Measurements from ENCODE around the gene SMC6. TPM values are rescaled to one million over a fixed set of nuclear protein-coding genes. Genes with fewer than 3 reads are reported as not detected.

Gene SMC6
- total RNA-seq, 1 experiment from 2014 or later, result 32.7 TPM

DNA sequence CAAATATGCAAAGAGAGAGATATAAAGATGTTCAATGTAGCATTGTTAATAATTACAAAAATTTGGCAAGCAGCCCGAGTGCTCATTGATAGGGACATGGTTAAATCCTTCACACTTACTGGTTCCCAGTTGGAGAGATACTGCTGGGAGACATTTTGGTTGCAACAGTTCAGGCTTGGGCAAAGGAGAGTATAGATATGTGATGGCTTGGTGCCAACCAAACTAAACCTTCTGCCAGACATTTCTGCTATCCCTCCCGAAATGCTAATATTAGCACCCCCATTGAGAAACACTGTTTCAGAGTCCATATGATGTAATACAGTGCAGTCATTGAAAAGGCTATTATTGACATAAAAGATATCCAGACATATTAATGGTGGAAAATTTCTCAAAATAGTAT lies 11.8 kb upstream of the SMC6 start:
- in situ Hi-C loops (cut with HindIII; ENCODE audit: low sequenced_read_pairs), result no loop called here
- DNase-seq (ENCODE audit: low spot score), result no peak

DNA sequence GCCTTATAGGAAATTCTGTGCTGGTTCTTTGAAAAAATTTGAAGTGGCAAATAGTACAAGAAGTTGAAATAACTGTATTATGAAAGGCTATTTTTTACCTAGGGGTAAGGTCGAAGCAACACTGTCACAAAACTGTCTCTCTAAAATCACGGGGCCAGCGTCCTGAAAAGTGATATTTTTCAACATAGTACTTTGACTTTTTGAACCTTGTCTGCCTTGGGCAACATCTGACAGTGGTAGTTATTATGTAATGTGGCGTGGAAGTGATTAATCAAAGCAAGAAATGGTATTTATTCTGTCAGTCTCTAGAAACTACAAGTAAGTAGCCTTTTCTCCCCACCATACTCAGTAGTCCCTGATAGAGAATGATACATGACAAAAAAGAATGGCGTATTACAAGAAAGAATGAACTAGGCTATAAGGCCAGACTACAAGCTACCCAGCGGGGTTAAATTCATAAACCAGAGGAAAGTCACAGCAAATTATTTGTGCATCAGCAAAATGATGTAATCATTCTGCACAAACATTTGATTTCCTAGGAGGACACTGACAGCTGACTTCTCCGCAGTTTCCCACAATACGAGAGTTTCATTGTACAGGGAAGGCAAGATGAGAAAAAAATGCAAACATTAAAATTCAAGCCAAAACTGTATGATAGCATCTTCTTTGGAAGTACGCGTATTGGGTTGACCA lies 10.2 kb upstream of the SMC6 start:
- in situ Hi-C loops (cut with HindIII; ENCODE audit: low sequenced_read_pairs), result no loop called here
- DNase-seq (ENCODE audit: low spot score), result no peak

DNA sequence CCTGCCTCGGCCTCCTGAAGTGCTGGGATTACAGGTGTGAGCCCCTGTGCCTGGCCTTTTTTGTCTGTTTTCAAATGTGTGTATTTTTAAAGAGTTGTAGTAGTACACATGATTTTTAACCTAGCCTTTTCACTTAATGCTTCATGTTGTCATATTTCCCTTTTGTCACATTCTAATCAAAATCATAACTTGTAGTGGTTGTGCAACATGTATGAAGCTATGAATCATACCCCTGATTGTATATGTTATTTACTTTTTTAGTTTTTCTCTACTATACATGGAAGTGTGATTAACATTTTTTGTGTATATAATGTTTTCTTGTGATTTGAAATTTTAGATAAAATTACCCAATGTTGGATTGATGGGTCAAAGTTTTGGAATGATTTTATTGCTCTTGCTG lies 8.8 kb upstream of the SMC6 start:
- in situ Hi-C loops (cut with HindIII; ENCODE audit: low sequenced_read_pairs), result no loop called here
- DNase-seq (ENCODE audit: low spot score), result no peak

DNA sequence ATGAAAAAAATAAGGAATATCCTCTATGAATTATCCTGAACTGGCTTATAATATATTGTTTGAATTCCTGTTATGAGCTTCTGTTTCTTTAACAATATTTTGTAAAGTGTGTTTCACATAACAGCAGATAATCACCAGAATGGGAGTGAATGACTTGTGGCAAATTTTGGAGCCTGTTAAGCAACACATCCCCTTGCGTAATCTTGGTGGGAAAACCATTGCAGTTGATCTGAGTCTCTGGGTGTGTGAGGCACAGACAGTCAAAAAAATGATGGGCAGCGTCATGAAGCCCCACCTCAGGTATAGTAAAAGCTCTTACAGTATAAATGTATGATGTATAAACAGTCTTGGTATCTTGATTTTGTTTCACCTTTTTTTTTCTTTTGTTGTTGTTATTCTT lies 6.2 kb upstream of the SMC6 start:
- DNase-seq (ENCODE audit: low spot score), result no peak
- in situ Hi-C loops (cut with HindIII; ENCODE audit: low sequenced_read_pairs), result no loop called here

DNA sequence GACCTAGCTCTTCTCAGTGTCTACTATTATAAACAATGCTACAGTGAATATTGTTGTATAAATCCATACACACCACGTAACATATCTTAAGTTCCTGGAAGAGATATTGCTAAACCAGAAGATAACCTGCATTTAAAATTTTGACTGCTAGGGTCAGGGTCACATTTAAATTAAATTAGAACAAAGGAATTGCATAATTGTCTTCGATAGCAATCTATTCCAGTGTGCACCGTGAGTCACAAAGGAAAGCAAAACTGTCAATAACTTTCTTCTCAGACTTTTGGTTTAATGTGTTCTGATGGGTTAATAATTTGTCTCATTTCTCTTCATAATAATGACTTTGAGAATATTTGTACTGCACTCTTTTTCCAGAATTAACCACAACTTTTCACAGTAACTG lies 4.5 kb upstream of the SMC6 start:
- in situ Hi-C loops (cut with HindIII; ENCODE audit: low sequenced_read_pairs), result no loop called here
- no peak for DNase-seq (ENCODE audit: low spot score)

DNA sequence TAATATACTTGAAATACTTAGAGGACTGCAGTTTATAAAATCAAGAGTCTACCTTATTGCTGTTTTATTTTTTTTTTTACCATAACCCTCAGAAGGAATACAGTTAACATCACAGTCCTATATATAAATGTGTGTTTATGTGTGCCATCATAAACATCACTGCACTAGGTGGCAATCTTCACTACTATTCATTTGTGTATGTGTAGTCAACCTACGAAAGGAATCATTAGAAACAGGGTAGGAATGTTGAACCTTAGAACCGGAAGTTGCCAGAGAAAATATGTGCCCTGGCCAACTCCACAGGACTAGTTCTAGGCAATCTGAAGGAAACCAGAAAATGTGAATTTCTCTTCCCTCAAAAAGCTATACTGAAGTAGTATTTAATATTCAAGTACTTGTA lies 3.7 kb upstream of the SMC6 start:
- in situ Hi-C loops (cut with HindIII; ENCODE audit: low sequenced_read_pairs), result no loop called here
- DNase-seq (ENCODE audit: low spot score), result no peak

DNA sequence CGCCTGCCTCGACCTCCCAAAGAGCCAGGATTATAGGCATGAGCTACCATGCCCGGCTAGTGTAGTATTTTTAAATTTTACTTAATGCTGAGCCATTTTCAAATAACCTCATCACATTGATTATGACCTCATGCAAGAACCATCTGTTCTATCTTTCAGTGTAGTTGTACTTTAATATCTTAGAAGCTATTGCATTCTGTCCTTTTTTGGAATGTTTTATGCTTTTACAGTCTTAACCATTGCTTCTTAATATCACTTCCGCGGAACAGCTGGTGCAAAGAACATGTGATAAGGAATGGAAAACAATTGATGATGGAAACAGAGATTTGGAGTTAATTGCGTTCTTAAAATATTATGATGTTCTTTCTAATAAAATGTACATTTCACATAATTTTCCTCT lies 3.1 kb upstream of the SMC6 start:
- DNase-seq (ENCODE audit: low spot score), result no peak
- in situ Hi-C loops (cut with HindIII; ENCODE audit: low sequenced_read_pairs), result no loop called here

DNA sequence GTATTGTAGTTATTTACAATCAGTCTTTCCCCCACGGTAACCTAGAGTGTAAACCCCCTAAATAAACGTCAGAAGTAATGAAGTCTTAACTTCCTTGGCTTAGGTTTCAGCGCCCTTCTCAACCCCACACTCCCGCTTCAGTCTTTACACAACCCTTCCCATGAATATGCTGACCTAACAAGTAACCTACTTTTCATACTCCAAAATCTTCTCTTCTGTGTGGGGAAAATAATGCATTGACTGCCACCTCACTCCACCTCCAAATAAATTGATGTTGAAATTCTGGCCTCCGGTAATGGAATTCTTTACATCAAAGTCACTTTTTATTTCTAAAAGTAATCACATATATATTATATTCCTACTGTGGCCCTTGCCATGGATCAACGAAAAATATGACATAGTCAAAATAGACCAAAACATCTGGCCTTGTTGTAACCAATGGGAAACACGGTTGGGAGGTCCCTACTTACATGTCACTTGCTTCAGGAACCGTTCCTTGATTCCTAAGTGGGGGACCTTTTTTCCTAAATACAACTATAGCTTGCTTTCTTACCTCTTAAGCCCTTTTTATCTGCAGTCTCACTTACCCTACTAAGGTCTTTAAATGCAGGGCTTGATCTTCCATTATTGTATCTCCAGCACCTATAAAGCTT lies 1.3 kb upstream of the SMC6 start:
- DNase-seq (ENCODE audit: low spot score), result no peak
- in situ Hi-C loops (cut with HindIII; ENCODE audit: low sequenced_read_pairs), result no loop called here

DNA sequence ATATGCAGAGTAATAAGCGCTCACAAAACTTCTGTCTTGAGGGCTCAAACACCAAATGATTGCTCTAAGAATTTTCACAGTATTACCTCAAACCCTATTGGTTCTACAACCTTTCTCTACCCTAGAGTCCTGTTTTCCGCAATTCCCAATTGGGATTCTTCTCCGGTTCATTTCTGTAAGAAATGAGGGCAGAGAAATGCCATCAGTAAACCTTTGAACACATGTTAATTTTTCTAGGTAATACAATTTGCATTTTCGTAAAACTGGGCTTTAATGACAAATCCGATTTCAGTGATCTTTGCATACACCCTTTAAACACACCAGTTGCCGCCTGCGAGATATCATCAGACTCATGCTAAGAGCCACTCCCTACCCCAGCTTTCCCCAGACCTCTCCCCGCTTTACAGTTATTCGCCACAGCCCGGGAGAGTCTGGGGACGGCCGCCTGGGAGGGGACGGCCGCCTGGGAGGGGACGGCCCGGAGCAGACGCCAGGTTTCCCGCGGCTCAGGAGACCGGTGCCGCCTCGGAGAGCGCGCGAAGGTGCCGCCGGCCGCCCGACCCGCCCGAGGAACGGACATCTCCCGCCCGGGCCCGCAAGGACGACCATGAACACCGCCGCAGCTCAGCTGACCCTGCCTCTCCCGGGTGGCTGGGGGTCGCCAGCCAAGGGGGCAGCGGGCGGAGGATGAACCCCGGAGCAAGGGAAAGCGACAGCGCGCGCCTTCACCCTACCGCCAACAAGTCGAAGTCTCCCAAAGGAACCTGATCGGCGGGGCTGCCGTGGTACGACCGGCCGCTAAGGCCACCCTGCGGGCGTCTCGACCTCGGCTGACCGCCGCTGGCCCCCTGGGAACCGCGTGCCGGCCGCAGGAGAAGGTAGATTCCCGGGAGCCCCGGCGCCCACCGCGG lies 463 bp downstream of the SMC6 start:
- DNase-seq (ENCODE audit: low spot score), result peak; percentile 53
- in situ Hi-C loops (cut with HindIII; ENCODE audit: low sequenced_read_pairs), result no loop called here

DNA sequence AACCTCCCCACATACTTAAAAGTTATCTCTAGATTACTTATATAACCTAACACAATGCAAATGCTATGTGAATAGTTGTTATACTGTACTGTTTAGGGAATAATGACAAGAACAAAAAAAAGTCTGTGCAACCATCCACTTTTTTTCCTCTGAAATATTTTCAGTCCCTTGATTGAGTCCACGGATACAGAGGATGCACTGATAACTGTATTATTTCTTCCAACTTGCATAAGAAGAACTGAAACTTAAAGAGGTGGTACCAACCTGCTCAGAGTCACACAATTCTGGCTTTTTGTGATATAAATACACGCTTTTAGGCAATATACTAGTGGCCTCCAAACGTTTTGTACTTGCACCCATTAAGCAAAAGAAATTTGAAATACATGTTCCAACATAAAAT lies 1.4 kb downstream of the SMC6 start:
- in situ Hi-C loops (cut with HindIII; ENCODE audit: low sequenced_read_pairs), result no loop called here
- DNase-seq (ENCODE audit: low spot score), result no peak

DNA sequence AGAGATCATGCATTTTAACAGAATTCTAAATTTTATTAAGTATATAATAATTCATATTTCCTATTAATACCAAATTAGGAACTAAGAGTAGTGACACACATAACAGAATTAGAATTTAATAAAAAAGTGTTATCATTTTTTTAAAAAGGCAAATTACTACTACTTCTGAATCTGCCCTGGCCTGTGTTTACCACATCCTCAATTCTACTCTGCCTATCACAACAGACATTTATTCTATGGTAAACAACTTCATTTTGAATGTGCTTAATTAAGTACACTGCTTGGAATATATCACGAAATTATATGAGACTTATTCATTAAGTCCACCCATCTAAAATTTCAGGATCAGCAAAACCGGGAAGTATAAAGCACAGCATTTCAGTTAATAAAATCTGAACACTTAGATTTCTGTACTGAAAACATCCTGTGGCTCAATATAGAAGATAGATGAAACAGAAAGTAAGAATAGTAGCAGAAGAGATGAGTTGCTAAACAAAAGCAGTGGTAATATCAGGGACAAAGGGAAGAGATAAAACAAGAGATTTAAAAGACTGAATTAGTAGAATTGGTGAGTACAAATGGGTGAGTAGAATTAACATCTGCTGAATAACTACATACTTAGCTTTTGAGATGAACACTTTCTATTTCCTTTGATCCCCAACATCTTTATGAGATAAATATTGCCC lies 3.7 kb downstream of the SMC6 start:
- no peak for DNase-seq (ENCODE audit: low spot score)
- in situ Hi-C loops (cut with HindIII; ENCODE audit: low sequenced_read_pairs), result no loop called here

DNA sequence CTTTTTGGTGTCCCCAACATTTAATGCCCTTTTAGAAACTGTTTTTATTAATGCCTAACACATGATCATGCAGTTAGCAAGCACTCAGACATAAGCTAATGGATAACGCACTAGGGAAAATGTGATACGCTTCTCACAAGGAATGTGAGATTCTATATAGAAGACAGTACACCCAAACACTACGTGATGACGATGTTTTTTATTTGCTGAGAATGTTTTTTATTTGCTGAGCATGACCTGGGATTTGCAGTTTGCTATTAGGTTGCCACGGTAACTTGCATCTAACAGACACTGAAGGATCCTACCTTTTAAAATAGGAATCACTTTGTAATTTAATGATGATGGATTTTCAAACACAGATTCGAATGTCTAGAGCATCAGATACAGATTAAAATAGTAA lies 4.9 kb downstream of the SMC6 start:
- in situ Hi-C loops (cut with HindIII; ENCODE audit: low sequenced_read_pairs), result no loop called here
- no peak for DNase-seq (ENCODE audit: low spot score)

DNA sequence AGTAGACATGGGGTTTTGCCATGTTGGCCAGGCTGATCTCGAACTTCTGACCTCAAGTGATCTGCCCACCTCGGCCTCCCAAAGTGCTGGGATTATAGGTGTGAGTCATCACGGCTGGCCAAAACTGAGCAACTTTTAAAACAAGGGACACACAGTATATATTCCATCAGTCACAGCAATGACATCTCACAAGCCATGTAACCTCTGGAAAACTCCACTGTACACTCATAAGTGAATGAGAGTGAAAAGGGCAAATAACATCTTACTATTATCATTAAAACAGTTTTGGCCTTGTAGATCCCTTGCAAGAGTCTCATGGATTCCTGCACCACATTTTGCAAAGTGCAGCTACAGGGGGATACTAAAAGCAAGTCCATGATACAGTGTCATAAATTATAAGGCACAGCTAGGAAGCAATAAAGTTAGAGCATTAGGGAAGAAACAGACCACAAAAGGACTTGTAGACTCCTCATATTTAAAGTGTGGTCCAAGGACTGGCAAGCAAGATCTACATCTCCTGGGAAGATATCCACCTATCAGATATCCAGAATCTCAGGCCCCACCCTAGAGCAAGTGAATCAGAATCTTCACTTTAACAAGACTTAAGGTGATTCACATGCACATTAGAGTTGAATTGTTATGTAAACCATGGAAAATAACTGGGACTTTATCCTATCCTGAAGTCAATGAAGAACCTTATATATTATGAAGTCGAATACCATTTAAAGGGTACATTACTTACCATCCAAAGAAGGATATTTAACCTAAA lies 5.7 kb downstream of the SMC6 start:
- no peak for DNase-seq (ENCODE audit: low spot score)

DNA sequence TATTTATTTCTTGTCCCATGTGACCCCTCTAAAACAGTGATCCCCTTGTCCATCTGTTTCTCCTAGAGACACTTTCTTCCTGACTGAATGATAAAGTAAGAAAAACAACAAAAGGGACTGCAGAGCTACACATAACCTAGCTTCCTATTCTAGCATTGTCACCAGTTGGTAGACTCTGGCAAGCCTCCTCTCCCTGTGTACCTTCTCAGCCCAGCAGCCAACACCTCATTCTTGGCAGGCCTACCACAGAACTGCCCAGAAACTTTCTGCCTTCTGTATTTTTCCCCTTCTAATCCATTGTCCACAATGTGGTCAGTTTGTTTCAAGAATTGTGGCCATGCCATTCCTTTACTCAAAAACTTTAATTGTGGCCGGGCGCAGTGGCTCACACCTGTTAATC lies 13.4 kb downstream of the SMC6 start:
- in situ Hi-C loops (cut with HindIII; ENCODE audit: low sequenced_read_pairs), result no loop called here
- no peak for DNase-seq (ENCODE audit: low spot score)

More for the DNA sequence above, 5.7 kb downstream of the SMC6 start:
- in situ Hi-C loops (cut with HindIII; ENCODE audit: low sequenced_read_pairs), result no loop called here

DNA sequence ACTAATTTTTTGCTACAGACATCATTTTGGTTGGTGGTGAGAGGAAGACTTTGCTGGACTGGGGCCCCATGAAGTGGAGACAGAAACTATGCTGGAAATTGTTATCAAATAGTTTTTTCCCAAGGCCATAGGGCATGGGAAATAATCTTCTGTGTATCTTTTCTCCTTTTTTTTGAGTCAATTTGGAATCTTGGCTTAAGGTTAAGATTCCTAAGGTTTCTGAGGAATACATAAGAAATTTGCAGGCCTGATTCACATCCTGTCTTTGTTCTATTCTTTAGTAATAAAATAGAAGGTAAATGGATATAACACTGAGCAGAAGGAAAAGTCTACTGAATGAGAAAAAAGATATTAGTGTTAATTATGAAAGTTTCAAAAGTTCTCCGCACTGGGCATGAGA lies 16.6 kb downstream of the SMC6 start:
- DNase-seq (ENCODE audit: low spot score), result no peak
- in situ Hi-C loops (cut with HindIII; ENCODE audit: low sequenced_read_pairs), result no loop called here

DNA sequence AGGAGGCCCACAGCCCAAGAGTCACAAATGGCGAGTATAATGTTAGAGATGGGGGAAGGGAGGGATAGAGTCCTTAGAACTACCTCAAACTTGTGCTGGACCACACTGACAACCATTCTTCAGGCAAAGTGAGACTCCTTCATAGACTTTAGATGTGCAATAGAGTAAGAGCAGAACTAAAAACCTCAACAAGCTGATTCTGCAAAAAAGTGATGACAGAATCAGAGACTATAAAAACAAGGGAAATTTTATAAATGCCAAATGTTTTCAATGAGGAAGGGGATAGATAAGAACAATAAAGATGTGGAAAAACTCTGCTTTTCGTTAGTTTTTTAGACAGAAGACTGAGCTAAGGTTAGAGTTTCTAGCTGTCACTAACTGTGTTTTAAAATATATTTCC lies 17.7 kb downstream of the SMC6 start:
- in situ Hi-C loops (cut with HindIII; ENCODE audit: low sequenced_read_pairs), result no loop called here
- DNase-seq (ENCODE audit: low spot score), result no peak

DNA sequence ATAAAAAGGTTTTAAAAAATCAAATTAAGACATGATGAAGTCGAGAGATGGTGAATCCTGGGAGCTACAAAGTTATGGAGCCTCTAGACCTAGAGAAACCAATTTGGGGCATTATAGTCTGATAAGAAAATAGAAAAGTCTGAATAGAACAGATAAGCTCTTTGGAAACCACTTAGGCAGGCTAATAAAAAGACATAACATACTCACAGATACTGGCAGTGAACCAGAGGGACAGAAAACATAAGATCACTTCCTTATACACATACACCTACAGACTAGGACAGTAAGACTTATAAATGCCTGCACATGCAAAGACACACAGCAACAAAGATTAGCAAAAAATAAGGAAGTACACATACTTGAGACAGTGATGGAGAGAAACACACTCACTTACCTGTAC lies 20.0 kb downstream of the SMC6 start:
- in situ Hi-C loops (cut with HindIII; ENCODE audit: low sequenced_read_pairs), result no loop called here
- no peak for DNase-seq (ENCODE audit: low spot score)

DNA sequence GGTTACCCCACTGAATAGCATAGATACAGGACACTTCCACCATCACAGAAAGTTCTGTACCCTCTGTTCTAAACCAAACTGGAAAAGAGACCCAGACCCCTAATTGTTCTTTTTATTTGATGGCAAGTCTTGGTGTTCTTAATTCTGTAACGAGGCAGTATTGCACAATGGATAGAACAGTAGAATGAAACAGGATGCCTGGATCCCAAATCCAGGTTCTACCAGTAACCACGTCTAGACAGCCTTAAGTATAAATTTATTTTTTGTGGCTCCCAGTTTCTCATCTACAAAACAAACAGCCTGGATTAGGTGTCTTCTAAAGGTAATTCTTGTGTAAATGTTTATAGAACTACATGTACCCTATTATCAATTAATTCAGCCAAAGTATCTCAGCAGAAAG lies 23.7 kb downstream of the SMC6 start:
- in situ Hi-C loops (cut with HindIII; ENCODE audit: low sequenced_read_pairs), result no loop called here
- no peak for DNase-seq (ENCODE audit: low spot score)

DNA sequence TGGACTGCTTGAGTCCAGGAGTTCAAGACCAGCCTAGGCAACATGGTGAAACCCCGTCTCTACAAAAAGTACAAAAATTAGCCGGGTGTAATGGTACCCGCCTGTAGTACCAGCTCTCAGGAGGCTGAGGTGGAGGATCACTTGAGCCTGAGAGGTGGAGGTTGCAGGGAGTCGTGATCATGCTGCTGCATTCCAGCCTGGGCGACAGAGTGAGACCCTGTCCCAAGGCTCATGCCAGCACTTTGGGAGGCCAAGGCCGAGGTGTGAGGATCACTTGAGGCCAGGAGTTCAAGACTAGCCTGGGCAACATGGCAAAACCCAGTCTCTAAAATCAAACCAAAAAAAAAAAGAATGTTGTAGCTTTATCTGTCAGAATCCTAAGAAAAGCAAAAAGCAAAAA lies 25.4 kb downstream of the SMC6 start:
- no peak for DNase-seq (ENCODE audit: low spot score)
- in situ Hi-C loops (cut with HindIII; ENCODE audit: low sequenced_read_pairs), result no loop called here

Measured in G401 (cell line).